ENCODE results near the gene FGFR4.

The FGFR4 gene

GRCh38 chr5:177103523-177104253, 17.0 kb downstream of the FGFR4 start:
- TF ChIP-seq CTCF (IDR thresholded peaks at IDR 0.05; ENCODE audit: borderline replicate concordance, insufficient read depth, low read depth, low read length): no peak
- H3K4me3 ChIP-seq (ENCODE audit: low read depth, low read length): no peak overlapping the region

DNA sequence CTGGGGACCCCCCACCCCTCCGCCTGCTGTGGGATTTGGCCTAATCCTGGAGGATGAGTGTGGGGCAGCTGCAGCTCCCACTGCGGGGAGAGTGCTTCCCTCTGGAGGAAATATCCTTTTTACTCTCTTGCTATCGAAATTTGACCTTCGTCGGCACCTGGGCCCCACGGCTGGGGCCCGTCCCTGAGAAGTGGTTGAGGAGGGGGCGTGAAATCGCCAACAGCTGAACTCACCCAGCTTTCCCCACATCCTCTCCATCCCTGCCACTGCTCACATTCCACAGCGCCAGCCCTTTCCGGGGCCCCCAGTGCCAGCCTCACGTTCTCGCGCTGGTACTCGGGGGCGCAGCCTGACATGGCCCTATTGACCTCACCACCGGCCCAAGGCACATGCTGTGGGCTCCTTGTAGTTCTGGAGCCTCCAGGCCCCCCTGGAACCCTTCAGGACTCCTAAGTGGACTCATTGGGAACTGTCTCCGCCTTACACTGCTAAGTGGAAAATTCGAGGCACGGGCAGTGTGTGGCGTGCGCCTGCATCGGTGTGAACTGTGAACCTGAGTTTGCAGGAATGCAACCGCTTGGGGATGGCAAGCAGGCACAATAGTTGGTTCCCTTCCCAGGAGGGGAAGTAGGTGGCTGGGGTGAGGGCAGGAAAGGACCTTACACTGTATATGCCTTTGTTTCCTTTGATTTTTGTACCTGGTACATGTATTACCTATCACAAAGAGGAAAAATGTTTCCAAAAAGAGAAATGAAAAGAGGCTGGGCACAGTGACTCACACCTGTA, 19.2 kb downstream of the FGFR4 start:
- no peak for TF ChIP-seq CTCF (IDR thresholded peaks at IDR 0.05; ENCODE audit: borderline replicate concordance, insufficient read depth, low read depth, low read length)
- no peak overlapping the region for H3K4me3 ChIP-seq (ENCODE audit: low read depth, low read length)

DNA sequence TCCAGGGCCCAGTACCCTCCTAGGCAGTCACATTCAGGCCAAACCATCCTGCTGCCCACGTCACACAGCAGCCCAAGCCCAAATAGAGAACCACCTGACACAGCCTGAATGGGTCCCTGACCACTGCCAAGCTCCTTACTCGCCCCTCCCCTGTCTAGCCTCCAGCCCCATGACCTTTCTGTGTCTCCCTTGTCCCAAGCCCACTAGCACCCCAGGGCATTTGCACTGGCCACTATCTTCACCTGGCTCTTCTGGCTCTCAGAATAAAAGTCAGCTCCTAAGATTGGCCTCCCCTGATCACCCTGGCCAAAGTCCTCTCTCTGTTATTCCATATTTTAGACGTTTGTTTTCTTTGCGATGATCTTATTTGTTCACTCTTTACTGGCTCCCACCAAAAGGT, 20.4 kb downstream of the FGFR4 start:
- TF ChIP-seq CTCF (IDR thresholded peaks at IDR 0.05; ENCODE audit: borderline replicate concordance, insufficient read depth, low read depth, low read length): no peak
- no peak overlapping the region for H3K4me3 ChIP-seq (ENCODE audit: low read depth, low read length)

- TF ChIP-seq CTCF (IDR thresholded peaks at IDR 0.05; ENCODE audit: borderline replicate concordance, insufficient read depth, low read depth, low read length): no peak
- H3K4me3 ChIP-seq (ENCODE audit: low read depth, low read length): no peak overlapping the region
These were observed 23.1 kb downstream of the FGFR4 start for GRCh38 chr5:177109810-177110209.

- TF ChIP-seq CTCF (IDR thresholded peaks at IDR 0.05; ENCODE audit: borderline replicate concordance, insufficient read depth, low read depth, low read length): peak; percentile 97
- H3K4me3 ChIP-seq (ENCODE audit: low read depth, low read length): no peak overlapping the region
These were observed 25.1 kb downstream of the FGFR4 start for GRCh38 chr5:177111720-177112394.

DNA sequence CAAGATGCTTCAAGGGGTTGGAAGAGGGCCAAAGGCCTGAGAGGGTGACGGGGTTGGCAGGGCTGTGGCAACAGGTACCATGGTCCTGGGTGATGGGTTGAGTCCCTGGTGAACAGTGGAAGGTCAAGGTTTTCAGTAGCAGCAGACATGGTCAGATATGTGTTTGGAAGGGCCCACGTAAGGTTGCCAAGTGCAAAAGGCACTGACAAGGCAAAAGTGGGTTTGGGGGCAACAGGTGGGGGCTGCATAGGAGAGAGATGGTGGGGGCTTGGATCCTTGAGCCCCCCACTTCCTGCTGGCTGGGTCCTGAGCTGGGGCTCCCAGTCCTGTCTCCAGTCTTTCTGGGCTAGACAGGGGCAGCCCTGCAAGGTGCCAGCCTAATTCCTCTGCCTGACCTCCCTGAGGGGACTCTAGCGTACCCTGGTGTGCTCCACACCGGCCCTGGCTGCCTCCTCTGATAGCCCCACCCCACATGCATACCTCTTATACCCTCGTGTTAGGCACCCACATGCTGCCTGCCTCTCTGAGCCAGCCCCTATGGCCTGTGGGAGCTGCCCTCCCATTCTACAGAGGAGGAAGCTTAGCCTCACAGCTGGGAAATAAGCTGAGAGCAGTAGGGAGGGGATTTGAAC, 26.0 kb downstream of the FGFR4 start:
- no peak for TF ChIP-seq CTCF (IDR thresholded peaks at IDR 0.05; ENCODE audit: borderline replicate concordance, insufficient read depth, low read depth, low read length)
- no peak overlapping the region for H3K4me3 ChIP-seq (ENCODE audit: low read depth, low read length)

All from GM12875 (cell line).